ENCODE results near the gene ACTR1B.

- TF ChIP-seq CTCF (conservative IDR thresholded peaks at IDR 0.05; ENCODE audit: low read depth in 2 of 2) (no peak), EZH2phosphoT487 (IDR thresholded peaks at IDR 0.05; ENCODE audit: unreplicated experiment) (no peak), REST (IDR thresholded peaks at IDR 0.05; ENCODE audit: unreplicated experiment) (no peak)
Observed at GRCh38 chr2:97663626-97663961, 250 bp downstream of the ACTR1B start.

Data from GM23338 (cell line).